Measurements from ENCODE around the gene CENPP. TPM values are rescaled to one million over a fixed set of nuclear protein-coding genes. Genes with fewer than 3 reads are reported as not detected.

CENPP gene
- total RNA-seq, 4 donors from 2014 or later: 1.5 to 11.6 (median 5.5) TPM

DNA sequence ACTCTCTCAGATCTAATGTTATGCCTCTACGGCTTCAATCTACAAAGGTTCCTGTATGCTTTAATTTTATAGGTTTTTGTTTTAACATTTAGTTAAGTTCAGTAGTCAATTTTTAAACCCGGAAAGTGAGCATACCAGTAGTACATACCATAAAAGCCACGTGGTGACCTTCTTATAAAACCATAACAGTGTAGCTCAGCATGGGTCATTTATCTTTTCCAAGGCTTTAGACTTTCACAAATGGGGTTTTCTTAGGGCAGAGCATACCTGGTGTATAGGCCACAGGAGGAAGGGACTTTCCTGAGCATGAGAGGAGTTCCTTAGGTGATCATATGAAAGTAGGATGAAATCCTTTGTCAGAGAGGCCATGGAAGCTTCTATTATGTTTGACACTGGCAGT is 186.9 kb downstream of the CENPP start:
- TF ChIP-seq POLR2A (IDR thresholded peaks at IDR 0.05) (no peak), CTCF (IDR thresholded peaks at IDR 0.05) (no peak)
- H3K27ac ChIP-seq: no peak overlapping the region
- no peak for DNase-seq
- no peaks in the 10 kb centered on the region for H3K27me3 ChIP-seq
- no peaks in the 10 kb centered on the region for H3K36me3 ChIP-seq
- intact Hi-C loops (cut with DNase I): no loop called here
- 67 to 92% methylated on average over 3 of the region's 3 CpGs for WGBS, 2 donors
- no peaks in the 10 kb centered on the region for H3K9me3 ChIP-seq
- no peaks in the 10 kb centered on the region for H3K4me1 ChIP-seq
- H3K4me3 ChIP-seq (replicated peaks in 1 of 3): no peak overlapping the region

DNA sequence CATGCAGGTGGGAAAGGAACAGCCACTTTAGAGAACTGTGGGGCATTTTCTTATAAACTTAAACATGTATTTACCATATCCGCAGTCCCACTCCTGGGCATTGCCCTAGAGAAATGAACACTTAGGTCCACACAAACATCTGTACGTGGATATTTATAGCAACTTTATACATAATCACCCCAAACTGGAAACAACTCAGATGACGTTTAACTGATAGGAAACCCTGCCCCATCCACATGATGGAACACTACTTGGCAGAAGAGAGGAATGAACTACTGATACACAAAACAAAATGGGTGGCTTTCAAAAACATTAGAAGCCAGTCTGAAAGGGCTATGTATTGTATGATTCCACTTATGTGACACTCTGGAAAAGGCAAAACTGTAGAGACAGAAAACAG is 187.6 kb downstream of the CENPP start:
- intact Hi-C loops (cut with DNase I): no loop called here
- no peaks in the 10 kb centered on the region for H3K9me3 ChIP-seq
- H3K27me3 ChIP-seq: no peaks in the 10 kb centered on the region
- H3K27ac ChIP-seq: no peak overlapping the region
- no peaks in the 10 kb centered on the region for H3K36me3 ChIP-seq
- no peaks in the 10 kb centered on the region for H3K4me1 ChIP-seq
- no peak overlapping the region for H3K4me3 ChIP-seq (replicated peaks in 1 of 3)
- DNase-seq: no peak
- TF ChIP-seq CTCF (IDR thresholded peaks at IDR 0.05) (no peak), POLR2A (IDR thresholded peaks at IDR 0.05) (no peak)
- WGBS, 2 donors: 75 to 80% methylated on average over 3 of the region's 3 CpGs

DNA sequence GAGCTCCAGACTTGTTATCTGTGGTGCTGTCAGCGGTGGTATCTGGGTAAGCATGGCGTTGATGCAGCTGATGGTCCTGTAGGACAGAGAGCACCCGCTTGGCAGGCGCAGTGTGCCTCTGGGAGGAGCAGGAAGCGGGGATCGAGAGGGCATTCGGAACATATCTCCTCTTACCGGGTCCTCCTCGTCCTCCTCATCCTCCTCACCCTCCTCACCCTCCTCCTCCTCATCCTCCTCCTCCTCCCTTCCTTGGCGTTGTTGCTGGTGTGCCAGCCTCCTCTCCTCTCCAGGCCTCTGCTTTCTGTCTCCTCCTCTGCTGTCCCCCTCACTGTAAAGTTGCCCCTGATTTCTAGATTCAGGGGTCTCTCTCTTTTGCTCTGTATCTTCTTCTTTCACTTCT is 188.9 kb downstream of the CENPP start:
- H3K27me3 ChIP-seq: no peaks in the 10 kb centered on the region
- WGBS, 2 donors: 93 to 96% methylated on average over 10 of the region's 10 CpGs

GRCh38 chr9:92516521-92516920 is 190.8 kb downstream of the CENPP start:
- H3K27ac ChIP-seq: no peak overlapping the region
- intact Hi-C loops (cut with DNase I): no loop called here
- no peaks in the 10 kb centered on the region for H3K27me3 ChIP-seq
- TF ChIP-seq POLR2A (IDR thresholded peaks at IDR 0.05): no peak
- no peak for TF ChIP-seq CTCF (IDR thresholded peaks at IDR 0.05)
- no peaks in the 10 kb centered on the region for H3K4me1 ChIP-seq
- H3K36me3 ChIP-seq: no peaks in the 10 kb centered on the region
- H3K9me3 ChIP-seq: no peaks in the 10 kb centered on the region
- H3K4me3 ChIP-seq (replicated peaks in 1 of 3): no peak overlapping the region
- WGBS, 2 donors: 94 to 98% methylated on average over 1 of the region's 1 CpG
- DNase-seq: no peak

More for the DNA sequence above, 188.9 kb downstream of the CENPP start:
- TF ChIP-seq POLR2A (IDR thresholded peaks at IDR 0.05) (no peak), CTCF (IDR thresholded peaks at IDR 0.05) (no peak)
- Histone ChIP-seq H3K36me3 (no peaks in the 10 kb centered on the region), H3K27ac (no peak overlapping the region), H3K4me3 (replicated peaks in 1 of 3) (no peak overlapping the region), H3K4me1 (no peaks in the 10 kb centered on the region), H3K9me3 (no peaks in the 10 kb centered on the region)
- intact Hi-C loops (cut with DNase I): no loop called here
- no peak for DNase-seq

DNA sequence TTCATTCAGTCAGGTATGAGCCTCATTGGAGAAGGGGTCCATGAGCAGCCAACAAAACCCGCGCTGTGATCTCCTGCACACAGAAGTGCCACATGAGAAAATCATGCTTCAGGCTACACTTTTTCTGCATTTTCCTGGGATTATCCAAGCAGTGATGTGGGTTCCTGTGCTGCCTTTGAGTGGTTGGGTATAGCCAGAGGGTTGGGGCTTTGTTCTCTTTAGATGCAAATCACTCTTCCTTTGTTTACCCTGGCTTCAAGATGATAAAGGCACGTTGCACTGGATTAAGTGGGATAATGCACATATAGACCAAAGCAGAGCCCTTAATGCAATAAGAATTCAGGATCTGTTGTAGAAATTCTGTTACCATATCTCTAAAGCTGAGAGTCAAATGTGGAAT is 191.3 kb downstream of the CENPP start:
- no peak overlapping the region for H3K4me3 ChIP-seq (replicated peaks in 1 of 3)
- H3K4me1 ChIP-seq: no peaks in the 10 kb centered on the region
- TF ChIP-seq CTCF (IDR thresholded peaks at IDR 0.05) (no peak), POLR2A (IDR thresholded peaks at IDR 0.05) (no peak)
- H3K9me3 ChIP-seq: no peaks in the 10 kb centered on the region
- DNase-seq: no peak
- intact Hi-C loops (cut with DNase I): no loop called here
- 68 to 78% methylated on average over 3 of the region's 3 CpGs for WGBS, 2 donors
- no peak overlapping the region for H3K27ac ChIP-seq
- no peaks in the 10 kb centered on the region for H3K36me3 ChIP-seq
- H3K27me3 ChIP-seq: no peaks in the 10 kb centered on the region

All from thyroid gland (tissue), 4 donors.